ENCODE data around the gene MPHOSPH6. TPM values are rescaled to one million over a fixed set of nuclear protein-coding genes. Genes with fewer than 3 reads are reported as not detected.

MPHOSPH6 gene
- polyA plus RNA-seq, 1 donor from 2014 or later = 75.1 TPM

DNA sequence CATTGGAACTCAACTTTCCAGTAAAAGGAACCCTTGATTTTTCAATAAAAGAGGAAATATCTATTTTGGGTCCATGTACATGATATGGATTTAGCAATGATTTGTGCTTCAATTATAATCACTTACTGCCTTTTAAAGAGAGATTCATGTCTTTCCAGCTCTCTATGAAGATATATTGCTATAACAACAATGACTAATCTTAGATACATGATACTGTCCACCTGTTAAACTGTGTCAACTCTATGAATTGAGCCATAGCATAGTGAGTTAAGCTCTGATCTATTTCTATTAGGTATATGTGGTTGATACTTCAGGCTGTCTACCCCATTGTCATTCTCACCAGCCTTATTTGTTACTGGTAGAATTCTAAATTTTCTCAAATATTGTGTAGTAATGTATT lies 15.0 kb upstream of the MPHOSPH6 start:
- H4K20me1 ChIP-seq (ENCODE audit: insufficient read depth) = no peaks in the 10 kb centered on the region
- H3K79me2 ChIP-seq (replicated peaks; ENCODE audit: insufficient read depth, low read length) = no peaks in the 10 kb centered on the region
- no peaks in the 10 kb centered on the region for H3K27me3 ChIP-seq (ENCODE audit: insufficient read depth, low read depth, low read length)
- H3K9me3 ChIP-seq (ENCODE audit: low read length) = no peaks in the 10 kb centered on the region
- H3K9ac ChIP-seq (ENCODE audit: low read length) = no peak overlapping the region
- no peak overlapping the region for H3K4me2 ChIP-seq (ENCODE audit: low read length)
- no peaks in the 10 kb centered on the region for H3K36me3 ChIP-seq (ENCODE audit: insufficient read depth, low read length)
- no peaks in the 10 kb centered on the region for H3K9me2 ChIP-seq (ENCODE audit: insufficient read depth, low read length)
- H3K4me3 ChIP-seq (ENCODE audit: low read length) = no peak overlapping the region
- no peak overlapping the region for H2AFZ ChIP-seq (ENCODE audit: low read depth, low read length)
- no peak for TF ChIP-seq TAF1 (IDR thresholded peaks at IDR 0.05; ENCODE audit: low read depth)
- TF ChIP-seq, protein P1, sequence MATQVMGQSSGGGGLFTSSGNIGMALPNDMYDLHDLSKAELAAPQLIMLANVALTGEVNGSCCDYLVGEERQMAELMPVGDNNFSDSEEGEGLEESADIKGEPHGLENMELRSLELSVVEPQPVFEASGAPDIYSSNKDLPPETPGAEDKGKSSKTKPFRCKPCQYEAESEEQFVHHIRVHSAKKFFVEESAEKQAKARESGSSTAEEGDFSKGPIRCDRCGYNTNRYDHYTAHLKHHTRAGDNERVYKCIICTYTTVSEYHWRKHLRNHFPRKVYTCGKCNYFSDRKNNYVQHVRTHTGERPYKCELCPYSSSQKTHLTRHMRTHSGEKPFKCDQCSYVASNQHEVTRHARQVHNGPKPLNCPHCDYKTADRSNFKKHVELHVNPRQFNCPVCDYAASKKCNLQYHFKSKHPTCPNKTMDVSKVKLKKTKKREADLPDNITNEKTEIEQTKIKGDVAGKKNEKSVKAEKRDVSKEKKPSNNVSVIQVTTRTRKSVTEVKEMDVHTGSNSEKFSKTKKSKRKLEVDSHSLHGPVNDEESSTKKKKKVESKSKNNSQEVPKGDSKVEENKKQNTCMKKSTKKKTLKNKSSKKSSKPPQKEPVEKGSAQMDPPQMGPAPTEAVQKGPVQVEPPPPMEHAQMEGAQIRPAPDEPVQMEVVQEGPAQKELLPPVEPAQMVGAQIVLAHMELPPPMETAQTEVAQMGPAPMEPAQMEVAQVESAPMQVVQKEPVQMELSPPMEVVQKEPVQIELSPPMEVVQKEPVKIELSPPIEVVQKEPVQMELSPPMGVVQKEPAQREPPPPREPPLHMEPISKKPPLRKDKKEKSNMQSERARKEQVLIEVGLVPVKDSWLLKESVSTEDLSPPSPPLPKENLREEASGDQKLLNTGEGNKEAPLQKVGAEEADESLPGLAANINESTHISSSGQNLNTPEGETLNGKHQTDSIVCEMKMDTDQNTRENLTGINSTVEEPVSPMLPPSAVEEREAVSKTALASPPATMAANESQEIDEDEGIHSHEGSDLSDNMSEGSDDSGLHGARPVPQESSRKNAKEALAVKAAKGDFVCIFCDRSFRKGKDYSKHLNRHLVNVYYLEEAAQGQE (IDR thresholded peaks at IDR 0.05; ENCODE audit: borderline replicate concordance) = no peak
- TF ChIP-seq EP300 (conservative IDR thresholded peaks at IDR 0.05; ENCODE audit: poor library complexity, severe bottlenecking) = no peak
- TF ChIP-seq MXI1 (conservative IDR thresholded peaks at IDR 0.05; ENCODE audit: poor library complexity, severe bottlenecking) = no peak
- no peak for TF ChIP-seq SMC3 (conservative IDR thresholded peaks at IDR 0.05; ENCODE audit: poor library complexity)
- no peak for TF ChIP-seq RAD21 (conservative IDR thresholded peaks at IDR 0.05)
- no peak for TF ChIP-seq EZH2 (IDR thresholded peaks at IDR 0.05; ENCODE audit: borderline replicate concordance, insufficient read depth, low read length, poor library complexity, severe bottlenecking)
- TF ChIP-seq, protein P2, sequence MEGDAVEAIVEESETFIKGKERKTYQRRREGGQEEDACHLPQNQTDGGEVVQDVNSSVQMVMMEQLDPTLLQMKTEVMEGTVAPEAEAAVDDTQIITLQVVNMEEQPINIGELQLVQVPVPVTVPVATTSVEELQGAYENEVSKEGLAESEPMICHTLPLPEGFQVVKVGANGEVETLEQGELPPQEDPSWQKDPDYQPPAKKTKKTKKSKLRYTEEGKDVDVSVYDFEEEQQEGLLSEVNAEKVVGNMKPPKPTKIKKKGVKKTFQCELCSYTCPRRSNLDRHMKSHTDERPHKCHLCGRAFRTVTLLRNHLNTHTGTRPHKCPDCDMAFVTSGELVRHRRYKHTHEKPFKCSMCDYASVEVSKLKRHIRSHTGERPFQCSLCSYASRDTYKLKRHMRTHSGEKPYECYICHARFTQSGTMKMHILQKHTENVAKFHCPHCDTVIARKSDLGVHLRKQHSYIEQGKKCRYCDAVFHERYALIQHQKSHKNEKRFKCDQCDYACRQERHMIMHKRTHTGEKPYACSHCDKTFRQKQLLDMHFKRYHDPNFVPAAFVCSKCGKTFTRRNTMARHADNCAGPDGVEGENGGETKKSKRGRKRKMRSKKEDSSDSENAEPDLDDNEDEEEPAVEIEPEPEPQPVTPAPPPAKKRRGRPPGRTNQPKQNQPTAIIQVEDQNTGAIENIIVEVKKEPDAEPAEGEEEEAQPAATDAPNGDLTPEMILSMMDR (IDR thresholded peaks at IDR 0.05; ENCODE audit: poor library complexity, severe bottlenecking) = no peak
- no peak for TF ChIP-seq POLR2AphosphoS5 (IDR thresholded peaks at IDR 0.05)
- no peaks in the 10 kb centered on the region for H3F3A ChIP-seq (ENCODE audit: insufficient read depth, low read length, poor library complexity, severe bottlenecking)
- H3K27ac ChIP-seq (ENCODE audit: low read length) = no peak overlapping the region

DNA sequence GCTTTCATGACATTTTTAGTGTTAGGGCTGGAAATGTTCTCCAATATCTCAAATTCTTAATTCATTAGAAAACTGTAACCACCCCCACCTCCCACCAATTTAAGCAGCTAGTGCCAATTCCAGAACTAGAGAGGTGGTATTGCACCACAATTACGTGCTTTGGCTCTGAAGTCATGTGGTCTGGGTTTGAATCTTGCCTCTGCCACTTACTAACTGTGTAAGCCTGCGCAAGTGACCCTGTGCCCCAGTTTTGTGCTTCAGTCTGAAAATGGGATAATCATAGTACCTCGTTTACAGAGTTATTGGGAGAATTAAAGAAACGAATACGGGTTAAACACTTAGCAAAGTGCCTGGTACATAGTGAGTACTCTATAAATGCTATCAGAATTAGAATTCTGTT lies 14.2 kb upstream of the MPHOSPH6 start:
- no peaks in the 10 kb centered on the region for H3K9me3 ChIP-seq (ENCODE audit: low read length)
- H3F3A ChIP-seq (ENCODE audit: insufficient read depth, low read length, poor library complexity, severe bottlenecking) = no peaks in the 10 kb centered on the region
- TF ChIP-seq EZH2 (IDR thresholded peaks at IDR 0.05; ENCODE audit: borderline replicate concordance, insufficient read depth, low read length, poor library complexity, severe bottlenecking) = no peak
- no peak for TF ChIP-seq RAD21 (conservative IDR thresholded peaks at IDR 0.05)
- TF ChIP-seq, protein P2 (IDR thresholded peaks at IDR 0.05; ENCODE audit: poor library complexity, severe bottlenecking) = no peak
- no peak for TF ChIP-seq SMC3 (conservative IDR thresholded peaks at IDR 0.05; ENCODE audit: poor library complexity)
- TF ChIP-seq POLR2AphosphoS5 (IDR thresholded peaks at IDR 0.05) = no peak
- TF ChIP-seq, protein P1 (IDR thresholded peaks at IDR 0.05; ENCODE audit: borderline replicate concordance) = no peak
- no peak for TF ChIP-seq EP300 (conservative IDR thresholded peaks at IDR 0.05; ENCODE audit: poor library complexity, severe bottlenecking)
- no peak for TF ChIP-seq MXI1 (conservative IDR thresholded peaks at IDR 0.05; ENCODE audit: poor library complexity, severe bottlenecking)
- no peak for TF ChIP-seq TAF1 (IDR thresholded peaks at IDR 0.05; ENCODE audit: low read depth)
- no peak overlapping the region for H3K4me3 ChIP-seq (ENCODE audit: low read length)
- no peaks in the 10 kb centered on the region for H4K20me1 ChIP-seq (ENCODE audit: insufficient read depth)
- H2AFZ ChIP-seq (ENCODE audit: low read depth, low read length) = no peak overlapping the region
- no peaks in the 10 kb centered on the region for H3K79me2 ChIP-seq (replicated peaks; ENCODE audit: insufficient read depth, low read length)
- no peak overlapping the region for H3K27ac ChIP-seq (ENCODE audit: low read length)
- H3K9ac ChIP-seq (ENCODE audit: low read length) = no peak overlapping the region
- no peaks in the 10 kb centered on the region for H3K27me3 ChIP-seq (ENCODE audit: insufficient read depth, low read depth, low read length)
- H3K36me3 ChIP-seq (ENCODE audit: insufficient read depth, low read length) = no peaks in the 10 kb centered on the region
- no peak overlapping the region for H3K4me2 ChIP-seq (ENCODE audit: low read length)
- no peaks in the 10 kb centered on the region for H3K9me2 ChIP-seq (ENCODE audit: insufficient read depth, low read length)

Measured in neural cell (in vitro differentiated cells).